Measurements from ENCODE around the gene ACOXL. TPM values are rescaled to one million over a fixed set of nuclear protein-coding genes. Genes with fewer than 3 reads are reported as not detected.

The ACOXL gene
- total RNA-seq, 1 donor: under 0.01 TPM

- DNase-seq (ENCODE audit: low read depth in 2 of 3, low spot score in 2 of 3): no peak
These were observed 139.3 kb downstream of the ACOXL start for GRCh38 chr2:110871637-110872036.

GRCh38 chr2:110872521-110872920 is 140.1 kb downstream of the ACOXL start:
- no peak for DNase-seq (ENCODE audit: low read depth in 2 of 3, low spot score in 2 of 3)

- DNase-seq (ENCODE audit: low read depth in 2 of 3, low spot score in 2 of 3): no peak
These were observed 140.7 kb downstream of the ACOXL start for GRCh38 chr2:110873056-110873502.

GRCh38 chr2:110873597-110874452 is 141.5 kb downstream of the ACOXL start:
- no peak for DNase-seq (ENCODE audit: low read depth in 2 of 3, low spot score in 2 of 3)

- peak in 1 of 3 donors; percentile 35 for DNase-seq (ENCODE audit: low read depth in 2 of 3, low spot score in 2 of 3)
These were observed 142.3 kb downstream of the ACOXL start for GRCh38 chr2:110874453-110875383.

GRCh38 chr2:110875384-110875725 is 143.0 kb downstream of the ACOXL start:
- no peak for DNase-seq (ENCODE audit: low read depth in 2 of 3, low spot score in 2 of 3)

GRCh38 chr2:110876167-110876999 is 144.0 kb downstream of the ACOXL start:
- DNase-seq (ENCODE audit: low read depth in 2 of 3, low spot score in 2 of 3): no peak

- DNase-seq (ENCODE audit: low read depth in 2 of 3, low spot score in 2 of 3): peak in 1 of 3 donors; percentile 21
These were observed 144.9 kb downstream of the ACOXL start for GRCh38 chr2:110877031-110877827.

GRCh38 chr2:110878150-110878549 is 145.8 kb downstream of the ACOXL start:
- no peak for DNase-seq (ENCODE audit: low read depth in 2 of 3, low spot score in 2 of 3)

- DNase-seq (ENCODE audit: low read depth in 2 of 3, low spot score in 2 of 3): no peak
These were observed 149.5 kb downstream of the ACOXL start for GRCh38 chr2:110881908-110882307.

GRCh38 chr2:110883406-110883805 is 151.0 kb downstream of the ACOXL start:
- no peak for DNase-seq (ENCODE audit: low read depth in 2 of 3, low spot score in 2 of 3)

- DNase-seq (ENCODE audit: low read depth in 2 of 3, low spot score in 2 of 3): no peak
These were observed 152.9 kb downstream of the ACOXL start for GRCh38 chr2:110885256-110885655.

GRCh38 chr2:110886826-110887573 is 154.6 kb downstream of the ACOXL start:
- no peak for DNase-seq (ENCODE audit: low read depth in 2 of 3, low spot score in 2 of 3)

- no peak for DNase-seq (ENCODE audit: low read depth in 2 of 3, low spot score in 2 of 3)
These were observed 156.0 kb downstream of the ACOXL start for GRCh38 chr2:110888411-110888810.

- no peak for DNase-seq (ENCODE audit: low read depth in 2 of 3, low spot score in 2 of 3)
These were observed 159.3 kb downstream of the ACOXL start for GRCh38 chr2:110891626-110892025.

- no peak for DNase-seq (ENCODE audit: low read depth in 2 of 3, low spot score in 2 of 3)
These were observed 163.9 kb downstream of the ACOXL start for GRCh38 chr2:110896226-110896625.

- no peak for DNase-seq (ENCODE audit: low read depth in 2 of 3, low spot score in 2 of 3)
These were observed 165.6 kb downstream of the ACOXL start for GRCh38 chr2:110897966-110898365.

GRCh38 chr2:110900191-110900590 is 167.8 kb downstream of the ACOXL start:
- DNase-seq (ENCODE audit: low read depth in 2 of 3, low spot score in 2 of 3): no peak

GRCh38 chr2:110903548-110903947 is 171.2 kb downstream of the ACOXL start:
- no peak for DNase-seq (ENCODE audit: low read depth in 2 of 3, low spot score in 2 of 3)
